Measurements from ENCODE around the gene FBXW7.

GRCh38 chr4:152499344-152499743 is 36.5 kb downstream of the FBXW7 start:
- no peak for TF ChIP-seq CTCF (IDR thresholded peaks at IDR 0.05; ENCODE audit: low read depth, low read length)
- no peak for TF ChIP-seq POLR2A (IDR thresholded peaks at IDR 0.05; ENCODE audit: extremely low read depth, insufficient read length)
- TF ChIP-seq MYC (IDR thresholded peaks at IDR 0.05; ENCODE audit: low read depth, low read length), result no peak
- no peak for TF ChIP-seq MAX (IDR thresholded peaks at IDR 0.05; ENCODE audit: low read depth, low read length)

Measured in NB4 (cell line).